GM12801 (cell line): ENCODE results near the gene DACT2.

Source experiments
- CTCF ChIP-seq: IDR thresholded peaks from one replicate; pipeline ENCODE4 v1.5.1; 2011; ENCODE audit warnings: control low read depth; ENCODE audit not compliant: insufficient read length; ENCODE audit errors: extremely low read depth

Gene DACT2

DNA sequence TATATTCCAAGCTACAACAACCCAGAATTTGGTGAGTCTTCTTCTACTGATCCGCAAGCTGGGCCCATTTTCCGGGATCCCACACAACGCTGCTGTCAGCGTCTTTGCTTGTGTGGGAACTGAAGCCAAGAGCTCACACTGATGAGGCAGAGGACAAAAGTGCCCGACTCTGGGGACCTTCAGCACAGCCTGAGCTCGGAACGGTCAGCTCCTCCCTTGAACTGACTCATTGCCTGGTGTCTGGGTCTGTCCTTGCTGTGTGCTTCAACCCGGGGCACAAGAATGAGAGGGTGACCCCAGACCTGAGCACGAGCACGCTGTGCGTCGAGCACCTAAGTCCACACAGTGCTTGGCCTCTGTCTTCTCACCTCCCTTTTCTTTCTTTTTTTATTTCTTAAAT lies 33.5 kb downstream of the DACT2 start:
- TF ChIP-seq CTCF: no peak

- TF ChIP-seq CTCF: no peak
Observed at GRCh38 chr6:168285456-168285855, 34.1 kb downstream of the DACT2 start.

DNA sequence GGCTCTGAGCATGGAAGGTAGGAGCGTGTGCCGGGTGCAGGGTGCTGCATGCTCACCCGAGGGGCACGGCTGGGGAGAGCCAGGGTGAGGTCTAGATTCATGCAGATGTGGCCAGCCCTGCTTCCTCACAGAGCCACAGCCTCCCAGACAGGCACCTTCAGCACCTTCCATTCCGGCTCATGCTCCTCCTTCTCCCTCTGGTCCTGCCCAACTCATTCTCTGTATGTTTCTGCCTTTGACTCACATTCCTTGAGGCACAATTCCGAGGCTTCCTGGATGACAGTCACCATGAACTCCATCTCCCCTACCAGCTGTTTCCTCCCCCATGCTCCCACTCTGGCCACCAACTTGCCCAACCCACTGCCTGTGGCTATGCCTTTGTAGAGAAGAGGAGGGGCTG lies 35.4 kb downstream of the DACT2 start:
- no peak for TF ChIP-seq CTCF

GRCh38 chr6:168283686-168284025 lies 35.9 kb downstream of the DACT2 start:
- no peak for TF ChIP-seq CTCF

DNA sequence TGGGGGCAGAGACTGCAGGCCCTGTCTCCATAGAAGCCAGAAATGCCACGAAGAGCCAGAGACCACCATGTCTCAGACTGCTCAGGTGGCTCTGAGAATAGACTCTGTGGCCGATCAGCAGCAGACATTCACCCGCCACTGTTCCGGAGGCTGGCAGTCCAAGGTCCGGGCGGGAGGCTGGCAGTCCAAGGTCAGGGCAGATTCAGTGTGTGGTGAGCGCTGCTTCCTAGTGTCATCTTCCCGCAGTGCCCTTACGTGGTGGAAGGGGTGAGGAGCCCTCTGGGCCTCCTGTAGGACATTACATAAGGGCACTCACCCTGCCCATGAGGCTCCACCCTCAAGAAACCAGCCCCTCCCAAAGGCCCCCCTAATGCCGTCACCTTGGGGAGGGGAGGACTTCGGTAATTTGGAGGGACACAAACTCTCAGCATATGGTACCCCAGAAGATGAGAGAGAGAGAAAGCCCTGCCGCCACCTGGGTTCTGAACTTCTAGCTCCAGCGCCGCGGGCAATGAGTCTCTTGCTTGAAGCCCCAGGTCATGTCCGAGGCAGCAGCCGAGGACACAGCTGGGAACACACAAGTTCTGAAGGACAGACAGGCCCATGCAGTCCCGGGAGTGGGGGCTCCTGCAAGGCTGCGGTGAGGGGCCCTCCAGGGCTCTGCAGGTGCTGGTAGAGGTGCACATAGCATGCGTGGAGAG lies 36.4 kb downstream of the DACT2 start:
- TF ChIP-seq CTCF: no peak

DNA sequence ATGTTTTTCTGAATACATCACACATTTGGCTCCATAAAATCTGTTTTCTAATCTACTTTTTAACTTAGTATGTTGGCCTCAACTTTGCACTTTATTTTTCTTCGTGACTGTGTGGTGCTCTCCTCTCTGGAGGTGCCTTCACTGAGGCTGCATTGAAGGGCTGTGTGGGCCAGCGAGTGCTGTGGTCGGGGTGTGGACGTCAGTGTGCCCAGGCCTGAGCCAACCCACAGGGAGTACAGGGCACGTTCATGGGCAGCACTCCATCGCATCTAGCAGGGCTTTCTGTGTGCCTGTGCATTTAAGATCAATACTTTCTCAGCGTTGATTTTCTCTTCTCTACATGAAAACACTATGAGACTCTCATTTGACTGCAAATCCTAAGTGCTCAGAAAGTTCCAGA lies 37.8 kb downstream of the DACT2 start:
- no peak for TF ChIP-seq CTCF

DNA sequence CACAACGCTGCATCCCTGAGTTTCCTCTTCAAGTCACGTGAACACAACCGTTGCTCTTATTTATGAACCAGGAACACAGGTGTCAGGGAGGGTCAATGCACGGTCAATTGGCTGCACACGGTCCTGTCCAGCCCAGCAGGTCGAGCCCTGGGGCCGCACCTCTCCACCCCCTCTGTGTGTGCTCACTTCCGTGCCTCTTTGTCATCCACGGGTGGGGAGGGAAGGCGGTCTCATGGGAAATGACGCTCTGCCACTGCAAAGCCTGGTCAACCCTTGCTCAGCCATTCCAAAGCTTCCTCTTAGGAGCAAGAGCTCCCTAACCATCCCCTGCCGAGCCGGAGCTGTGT lies 38.7 kb downstream of the DACT2 start:
- TF ChIP-seq CTCF: no peak
